HL-60 (cell line): ENCODE measurements around the gene SLIT1.

Source experiments
- CTCF ChIP-seq: IDR thresholded peaks from one replicate; pipeline ENCODE4 v1.5.1; 2011; ENCODE audit warnings: low read length, control low read depth, inconsistent platforms; ENCODE audit not compliant: insufficient read depth
- POLR2AphosphoS5 ChIP-seq: IDR thresholded peaks from 2 replicates; pipeline ENCODE4 v1.6.1; 2012; ENCODE audit warnings: low read depth
- REST ChIP-seq: IDR thresholded peaks from 2 replicates; pipeline ENCODE4 v1.6.1; 2012; ENCODE audit warnings: low read depth; ENCODE audit not compliant: insufficient replicate concordance
- SPI1 ChIP-seq: IDR thresholded peaks from 2 replicates; pipeline ENCODE4 v1.6.1; 2012; ENCODE audit warnings: low read depth, mild to moderate bottlenecking, borderline replicate concordance

GRCh38 chr10:97019213-97019844, 166.4 kb downstream of the SLIT1 start:
- no peak for TF ChIP-seq POLR2AphosphoS5
- TF ChIP-seq CTCF, result no peak
- TF ChIP-seq REST, result no peak
- no peak for TF ChIP-seq SPI1
